HEK293 (cell line): ENCODE results near the gene KIAA1614.

Experiments used
- CTCF ChIA-PET: fragments of 350-600 bp; formaldehyde crosslinking; extraction: SDS; loops from one replicate; lab custom pipeline; 2021; ENCODE audit warnings: antibody characterized with exemption; lab: Yijun Ruan, JAX
- POLR2A ChIA-PET: fragments of 300-600 bp; formaldehyde crosslinking; extraction: SDS; loops from one replicate; lab custom pipeline; 2020; ENCODE audit warnings: antibody characterized with exemption, inconsistent platforms; lab: Yijun Ruan, JAX
- H3K27ac ChIP-seq: fragments of 200-500 bp; sonication (Bioruptor generic); 2 replicates; pipeline ENCODE4 v1.5.1; 2014; ENCODE audit warnings: low read depth, low read length, control low read depth, inconsistent platforms; ENCODE audit errors: extremely low read depth
- H3K36me3 ChIP-seq, 2 experiments: fragments of 200-500 bp in 1 of 2; sonication (Bioruptor generic) in 1 of 2; 1 replicate in 1 of 2; 2 replicates in 1 of 2; pipeline ENCODE4 v1.5.1; 2014 to 2017; ENCODE audit warnings: inconsistent platforms in 2 of 2, low read length in 2 of 2; ENCODE audit not compliant: control insufficient read depth in 2 of 2, insufficient read depth in 1 of 2
- H3K4me1 ChIP-seq: fragments of 200-500 bp; sonication (Bioruptor generic); 2 replicates; pipeline ENCODE4 v1.5.1; 2014; ENCODE audit warnings: mild to moderate bottlenecking, low read length, inconsistent platforms; ENCODE audit not compliant: control insufficient read depth, insufficient read depth
- H3K4me3 ChIP-seq: 2 replicates; pipeline ENCODE4 v1.5.1; 2011; ENCODE audit warnings: low read depth, mild to moderate bottlenecking, control low read depth, low read length, moderate library complexity
- H3K9me3 ChIP-seq: fragments of 200-500 bp; sonication (Bioruptor generic); 2 replicates; pipeline ENCODE4 v1.5.1; 2014; ENCODE audit warnings: low read depth, low read length, inconsistent platforms; ENCODE audit not compliant: control insufficient read depth, insufficient read depth
- GFI1B ChIP-seq: fragments of 450-650 bp; formaldehyde crosslinking; IDR thresholded peaks from 2 replicates; pipeline ENCODE4 v1.5.1; 2016; ENCODE audit warnings: missing biosample characterization, missing genetic modification characterization
- GLIS1 ChIP-seq: fragments of 450-650 bp; formaldehyde crosslinking; IDR thresholded peaks from 2 replicates; pipeline ENCODE4 v1.5.1; 2016; ENCODE audit warnings: missing biosample characterization, missing genetic modification characterization
- KLF10 ChIP-seq: fragments of 450-650 bp; IDR thresholded peaks from 2 replicates; pipeline ENCODE4 v1.5.1; 2018; ENCODE audit warnings: missing biosample characterization, mild to moderate bottlenecking, missing genetic modification characterization
- KLF7 ChIP-seq: fragments of 450-650 bp; formaldehyde crosslinking; IDR thresholded peaks from 2 replicates; pipeline ENCODE4 v1.5.1; 2016; ENCODE audit warnings: missing biosample characterization, missing genetic modification characterization, borderline replicate concordance
- SP7 ChIP-seq: fragments of 450-650 bp; formaldehyde crosslinking; IDR thresholded peaks from 2 replicates; pipeline ENCODE4 v1.5.1; 2016; ENCODE audit warnings: missing biosample characterization, missing genetic modification characterization
- ZBTB7A ChIP-seq: fragments of 450-650 bp; formaldehyde crosslinking; IDR thresholded peaks from 2 replicates; pipeline ENCODE4 v1.5.1; 2016; ENCODE audit warnings: low read depth, missing biosample characterization, missing genetic modification characterization
- ZIC2 ChIP-seq: fragments of 450-650 bp; formaldehyde crosslinking; IDR thresholded peaks from 2 replicates; pipeline ENCODE4 v1.5.1; 2016; ENCODE audit warnings: missing biosample characterization, missing genetic modification characterization
- ZNF132 ChIP-seq: fragments of 450-650 bp; formaldehyde crosslinking; IDR thresholded peaks from 2 replicates; pipeline ENCODE4 v1.5.1; 2017; ENCODE audit warnings: missing biosample characterization, missing genetic modification characterization, borderline replicate concordance
- ZNF391 ChIP-seq: fragments of 450-650 bp; formaldehyde crosslinking; IDR thresholded peaks from 2 replicates; pipeline ENCODE4 v1.5.1; 2016; ENCODE audit warnings: low read depth, missing biosample characterization, missing genetic modification characterization, borderline replicate concordance
- ZNF416 ChIP-seq: fragments of 450-650 bp; formaldehyde crosslinking; IDR thresholded peaks from 2 replicates; pipeline ENCODE4 v1.5.1; 2016; ENCODE audit warnings: missing biosample characterization, missing genetic modification characterization
- ZNF48 ChIP-seq: fragments of 450-650 bp; formaldehyde crosslinking; IDR thresholded peaks from 2 replicates; pipeline ENCODE4 v1.5.1; 2016; ENCODE audit warnings: missing biosample characterization, missing genetic modification characterization
- ZNF501 ChIP-seq: fragments of 450-650 bp; formaldehyde crosslinking; IDR thresholded peaks from 2 replicates; pipeline ENCODE4 v1.5.1; 2016; ENCODE audit warnings: missing biosample characterization, missing genetic modification characterization
- ZNF510 ChIP-seq: fragments of 450-650 bp; formaldehyde crosslinking; IDR thresholded peaks from 2 replicates; pipeline ENCODE4 v1.5.1; 2018; ENCODE audit warnings: mild to moderate bottlenecking, missing genetic modification characterization, missing biosample characterization; ENCODE audit not compliant: insufficient replicate concordance
- ZNF544 ChIP-seq: fragments of 450-650 bp; formaldehyde crosslinking; IDR thresholded peaks from 2 replicates; pipeline ENCODE4 v1.5.0; 2017; ENCODE audit warnings: missing biosample characterization, missing genetic modification characterization
- ZNF658 ChIP-seq: fragments of 450-650 bp; formaldehyde crosslinking; IDR thresholded peaks from 2 replicates; pipeline ENCODE4; 2016; ENCODE audit warnings: missing biosample characterization, missing genetic modification characterization
- ZNF660 ChIP-seq: fragments of 450-650 bp; IDR thresholded peaks from 2 replicates; pipeline ENCODE4 v1.5.1; 2018; ENCODE audit warnings: missing biosample characterization, mild to moderate bottlenecking, missing genetic modification characterization
- ZNF707 ChIP-seq: fragments of 450-650 bp; formaldehyde crosslinking; IDR thresholded peaks from 2 replicates; pipeline ENCODE4 v1.5.1; 2016; ENCODE audit warnings: missing biosample characterization, missing genetic modification characterization
- ZSCAN4 ChIP-seq: fragments of 450-650 bp; formaldehyde crosslinking; IDR thresholded peaks from 2 replicates; pipeline ENCODE4 v1.5.1; 2017; ENCODE audit warnings: missing biosample characterization, missing genetic modification characterization

The KIAA1614 gene

GRCh38 chr1:180976191-180976590 is 63.5 kb downstream of the KIAA1614 start:
- CTCF ChIA-PET = interaction anchor here (0.6 to 1.4 kb wide), 3 partner anchors 68 to 214 kb away, joined by 3 to 5 read pairs (median 3); no protein-coding TSS in a partner anchor
- Histone ChIP-seq H3K9me3 (no peaks in the 10 kb centered on the region), H3K27ac (no peak overlapping the region), H3K4me1 (no peaks in the 10 kb centered on the region), H3K36me3 (peaks cover 4 to 65% of the 10 kb centered on the region in 2 experiments; a peak in 2 of 3 replicates), H3K4me3 (no peak overlapping the region)
- no peak for TF ChIP-seq ZNF416 (tag by site-specific recombination)
- TF ChIP-seq ZNF391 (tag by site-specific recombination) = no peak
- TF ChIP-seq ZNF544 (tag by site-specific recombination) = no peak
- no peak for TF ChIP-seq ZNF510
- TF ChIP-seq GLIS1 (tag by site-specific recombination) = no peak
- no peak for TF ChIP-seq ZNF707 (tag by site-specific recombination)
- no peak for TF ChIP-seq ZBTB7A
- TF ChIP-seq ZNF501 (tag by site-specific recombination) = no peak
- no peak for TF ChIP-seq KLF10 (tag by site-specific recombination)
- no peak for TF ChIP-seq ZNF660 (tag by site-specific recombination)
- TF ChIP-seq ZNF132 (tag by site-specific recombination) = no peak
- TF ChIP-seq ZNF48 (tag by site-specific recombination) = no peak
- no peak for TF ChIP-seq GFI1B (tag by site-specific recombination)
- TF ChIP-seq ZNF658 (tag by site-specific recombination) = no peak
- POLR2A ChIA-PET = no interaction called here

- TF ChIP-seq SP7 (tag by site-specific recombination) (peak; percentile 69), ZSCAN4 (no peak)
- Histone ChIP-seq H3K4me3 (no peak overlapping the region), H3K9me3 (no peaks in the 10 kb centered on the region), H3K27ac (no peak overlapping the region), H3K36me3 (peaks cover 7 to 64% of the 10 kb centered on the region in 2 experiments; a peak in 2 of 3 replicates), H3K4me1 (no peaks in the 10 kb centered on the region)
- ChIA-PET POLR2A (no interaction called here), CTCF (interaction anchor here (0.6 kb wide), 1 partner anchor 179 kb away, joined by 3 read pairs; no protein-coding TSS in a partner anchor)
Measured at GRCh38 chr1:180976732-180977357, 64.1 kb downstream of the KIAA1614 start.

- Histone ChIP-seq H3K27ac (no peak overlapping the region), H3K36me3 (peaks cover 19 to 76% of the 10 kb centered on the region in 2 experiments), H3K4me1 (no peaks in the 10 kb centered on the region), H3K9me3 (no peaks in the 10 kb centered on the region), H3K4me3 (no peak overlapping the region)
- TF ChIP-seq KLF7 (no peak), ZIC2 (tag by site-specific recombination) (peak; percentile 88)
- TF ChIP-seq, all 188 proteins: peak for 1
- ChIA-PET CTCF (interaction anchor here (0.6 kb wide), 2 partner anchors 441 to 499 kb away, joined by 4 to 5 read pairs; no protein-coding TSS in a partner anchor), POLR2A (no interaction called here)
Measured at GRCh38 chr1:180981596-180982387, 69.1 kb downstream of the KIAA1614 start.
